ENCODE measurements around the gene TTC33. TPM values are rescaled to one million over a fixed set of nuclear protein-coding genes. Genes with fewer than 3 reads are reported as not detected.
A peak's percentile ranks its signal among the peaks of the same experiment; 100 is the strongest.

Gene TTC33
- total RNA-seq, 1 donor: 13.7 TPM

GRCh38 chr5:40778133-40778532 is 22.4 kb upstream of the TTC33 start:
- no peak for DNase-seq (ENCODE audit: low read depth)
- no peak for TF ChIP-seq CTCF (IDR thresholded peaks at IDR 0.05; ENCODE audit: insufficient read depth, low read length)
- H3K4me3 ChIP-seq (ENCODE audit: low read depth, low read length): no peak overlapping the region

- H3K4me3 ChIP-seq (ENCODE audit: low read depth, low read length): no peak overlapping the region
- TF ChIP-seq CTCF (IDR thresholded peaks at IDR 0.05; ENCODE audit: insufficient read depth, low read length): no peak
- no peak for DNase-seq (ENCODE audit: low read depth)
These were observed 20.9 kb upstream of the TTC33 start for GRCh38 chr5:40776658-40776977.

- no peak overlapping the region for H3K4me3 ChIP-seq (ENCODE audit: low read depth, low read length)
- peak; percentile 8 for DNase-seq (ENCODE audit: low read depth)
- TF ChIP-seq CTCF (IDR thresholded peaks at IDR 0.05; ENCODE audit: insufficient read depth, low read length): no peak
These were observed 20.3 kb upstream of the TTC33 start for GRCh38 chr5:40775846-40776657.

- no peak overlapping the region for H3K4me3 ChIP-seq (ENCODE audit: low read depth, low read length)
- DNase-seq (ENCODE audit: low read depth): no peak
- TF ChIP-seq CTCF (IDR thresholded peaks at IDR 0.05; ENCODE audit: insufficient read depth, low read length): no peak
These were observed 19.5 kb upstream of the TTC33 start for GRCh38 chr5:40775085-40775845.

GRCh38 chr5:40774623-40775022 is 18.9 kb upstream of the TTC33 start:
- no peak for TF ChIP-seq CTCF (IDR thresholded peaks at IDR 0.05; ENCODE audit: insufficient read depth, low read length)
- DNase-seq (ENCODE audit: low read depth): no peak
- no peak overlapping the region for H3K4me3 ChIP-seq (ENCODE audit: low read depth, low read length)

GRCh38 chr5:40770764-40771163 is 15.0 kb upstream of the TTC33 start:
- no peak for TF ChIP-seq CTCF (IDR thresholded peaks at IDR 0.05; ENCODE audit: insufficient read depth, low read length)
- DNase-seq (ENCODE audit: low read depth): no peak
- no peak overlapping the region for H3K4me3 ChIP-seq (ENCODE audit: low read depth, low read length)
